Psoas muscle (tissue), 8 donors: ENCODE results near the gene PALLD. TPM values are rescaled to one million over a fixed set of nuclear protein-coding genes. Genes with fewer than 3 reads are reported as not detected.

ENCODE experiments used
- ATAC-seq, 4 donors: fragments of 200-7000 bp; cut with Tn5 transposase; one replicate each; pipeline ENCODE4 v1.9.1; 2020; ENCODE audit warnings: moderate library complexity in 3 of 4, mild to moderate bottlenecking in 2 of 4
- DNase-seq, 2 donors: peaks; one replicate each; pipeline ENCODE4 v3.0.0-alpha.2; 2020
- H3K27ac ChIP-seq: fragments of 200-600 bp; one replicate; pipeline ENCODE4 v1.8.0; 2022
- H3K27me3 ChIP-seq, 3 donors: fragments of 200-600 bp in 1 of 3; one replicate each; pipeline versions ENCODE4 v1.6.1 to v1.8.0; 2013 to 2022; ENCODE audit warnings: low read length in 2 of 3, mild to moderate bottlenecking in 2 of 3, moderate library complexity in 1 of 3; ENCODE audit not compliant: insufficient read depth in 3 of 3
- H3K36me3 ChIP-seq, 2 donors: fragments of 200-600 bp in 1 of 2; one replicate each; pipeline versions ENCODE4 v1.6.1 to v1.8.0; 2013 to 2022; ENCODE audit warnings: low read depth in 1 of 2, mild to moderate bottlenecking in 1 of 2, moderate library complexity in 1 of 2; ENCODE audit not compliant: insufficient read depth in 1 of 2
- H3K4me1 ChIP-seq: fragments of 200-600 bp; one replicate; pipeline ENCODE4 v1.8.0; 2022
- H3K4me3 ChIP-seq: fragments of 200-600 bp; one replicate; pipeline ENCODE4 v1.8.0; 2022; ENCODE audit warnings: mild to moderate bottlenecking
- H3K9me3 ChIP-seq: fragments of 200-600 bp; one replicate; pipeline ENCODE4 v1.8.0; 2022
- CTCF ChIP-seq: fragments of 200-600 bp; IDR thresholded peaks from one replicate; pipeline ENCODE4 v1.8.0; 2022; ENCODE audit warnings: antibody characterized with exemption
- WGBS, 3 donors: extraction: QIAGEN DNeasy Blood & Tissue Kit; methylation state at CpG; one replicate each; pipeline versions ENCODE4 v1.1.6 to v1.1.7; 2013; 5-methylcytosine and 5-hydroxymethylcytosine counted together
- intact Hi-C, 2 donors: fragments of 100-400 bp; cut with DNase I; formaldehyde crosslinking; loops; one replicate each; pipeline versions ENCODE4 v1.11.0 to v1.14.2; 2022
- polyA plus RNA-seq, 3 donors: library from polyadenylated mRNA; stranded (reverse); fragments of 200-250 nt; gene quantifications; one replicate each; pipeline ENCODE4 v1.2.3, GENCODE V29; 2013
- total RNA-seq, 4 donors: library from RNA; stranded (reverse); fragmentation: NEBNext Ultra II Directional in 2 of 4; extraction: Animal tissue kit (Norgen Biotek cat#: 25700) in 2 of 4; gene quantifications; one replicate each; pipeline versions ENCODE4 v1.2.1 to v1.2.4, GENCODE V29; 2021 to 2023
- donor health status: healthy with polysubstance abuse.
- donor health status: DM: no; HTN: no; CAD: no; lungs with moderate emphysema.
- donor health status: Bipolar disorder and iron deficiency.
- donor health status: healthy.
- donor health status: DM: yes; HTN: yes; CAD: no.
- donor health status: DM: no; HTN: no; CAD: no.
- donor health status: DM: no; HTN: no; CAD: no.
- donor health status: DM: yes; HTN: yes; CAD: no.

Gene PALLD
- total and polyA plus RNA-seq, 7 donors, result 19.2 to 245 (median 168) TPM

GRCh38 chr4:168846414-168846813 lies 349.6 kb downstream of the PALLD start:
- WGBS, 3 donors, result 87 to 90% (median 88%) methylated on average over 4 of the region's 4 CpGs
- Histone ChIP-seq H3K4me3 (no peak overlapping the region), H3K36me3 (no peaks in the 10 kb centered on the region), H3K27me3 (no peaks in the 10 kb centered on the region), H3K27ac (peak overlapping the region; percentile 37), H3K4me1 (peaks cover 72% of the 10 kb centered on the region), H3K9me3 (no peaks in the 10 kb centered on the region)
- ATAC-seq, result no peak
- intact Hi-C loops, result no loop called here
- no peak for DNase-seq
- TF ChIP-seq CTCF, result no peak

- Histone ChIP-seq H3K4me3 (peak overlapping the region; percentile 44), H3K4me1 (peaks cover 64% of the 10 kb centered on the region), H3K27me3 (no peaks in the 10 kb centered on the region), H3K9me3 (no peaks in the 10 kb centered on the region), H3K36me3 (no peaks in the 10 kb centered on the region), H3K27ac (peak overlapping the region; percentile 60)
- WGBS, 3 donors, result 18 to 24% (median 23%) methylated on average over 4 of the region's 4 CpGs
- peak; percentile 46 to 75 (median 60) for ATAC-seq
- no peak for DNase-seq
- intact Hi-C loops, result no loop called here
- no peak for TF ChIP-seq CTCF
These were observed 351.1 kb downstream of the PALLD start for GRCh38 chr4:168847771-168848502.

- H3K27ac ChIP-seq, result peak overlapping the region; percentile 60
- ATAC-seq (no peak), DNase-seq (no peak)
- WGBS, 3 donors, result 30 to 44% (median 35%) methylated on average over 10 of the region's 10 CpGs
- no peaks in the 10 kb centered on the region for H3K27me3 ChIP-seq
- peaks cover 60% of the 10 kb centered on the region for H3K4me1 ChIP-seq
- intact Hi-C loops, result no loop called here
- peak overlapping the region; percentile 27 for H3K4me3 ChIP-seq
- no peak for TF ChIP-seq CTCF
- no peaks in the 10 kb centered on the region for H3K36me3 ChIP-seq
- H3K9me3 ChIP-seq, result no peaks in the 10 kb centered on the region
These were observed 352.3 kb downstream of the PALLD start for GRCh38 chr4:168849030-168849675.

- no peak overlapping the region for H3K27ac ChIP-seq
- no peak for ATAC-seq
- H3K27me3 ChIP-seq, result no peaks in the 10 kb centered on the region
- no peak for TF ChIP-seq CTCF
- peaks cover 60% of the 10 kb centered on the region for H3K4me1 ChIP-seq
- H3K4me3 ChIP-seq, result peak overlapping the region; percentile 27
- no peaks in the 10 kb centered on the region for H3K9me3 ChIP-seq
- H3K36me3 ChIP-seq, result no peaks in the 10 kb centered on the region
- 67 to 91% (median 78%) methylated on average over 3 of the region's 3 CpGs for WGBS, 3 donors
- no peak for DNase-seq
- intact Hi-C loops, result no loop called here
These were observed 353.1 kb downstream of the PALLD start for GRCh38 chr4:168849997-168850396.
